HepG2 (cell line): ENCODE data around the gene PGP. TPM values are rescaled to one million over a fixed set of nuclear protein-coding genes. Genes with fewer than 3 reads are reported as not detected.

Source experiments
- AGO2 ChIP-seq: fragments of 200-400 bp; formaldehyde crosslinking; optimal IDR thresholded peaks from 2 replicates; pipeline ENCODE3; 2017; ENCODE audit warnings: mild to moderate bottlenecking, low read depth, low read length, moderate library complexity
- CREB3 ChIP-seq: sonication (generic); formaldehyde crosslinking; IDR thresholded peaks from 2 replicates; pipeline ENCODE4 v1.5.0; 2020; ENCODE audit warnings: missing genetic modification reagents
- CREM ChIP-seq, 2 experiments: sonication (generic) in 1 of 2; formaldehyde crosslinking in 1 of 2; IDR thresholded peaks; 2 replicates each; pipeline versions ENCODE4 v1.4.0 to v1.6.1; 2016 to 2020; ENCODE audit warnings: antibody characterized with exemption in 1 of 2, mild to moderate bottlenecking in 1 of 2, missing genetic modification reagents in 1 of 2
- FOXP4 ChIP-seq: sonication (generic); formaldehyde crosslinking; IDR thresholded peaks from 2 replicates; pipeline ENCODE4 v1.4.0; 2020; ENCODE audit warnings: missing genetic modification reagents
- HDAC2 ChIP-seq: sonication (generic); formaldehyde crosslinking; IDR thresholded peaks from 2 replicates; pipeline ENCODE4 v1.4.0; 2020; ENCODE audit warnings: missing genetic modification reagents
- MAF1 ChIP-seq: sonication (generic); formaldehyde crosslinking; IDR thresholded peaks from 2 replicates; pipeline ENCODE4 v1.5.0; 2020; ENCODE audit warnings: missing genetic modification reagents, borderline replicate concordance
- RFXANK ChIP-seq: IDR thresholded peaks from 2 replicates; pipeline ENCODE4 v1.6.1; 2016
- ZBTB4 ChIP-seq: sonication (generic); formaldehyde crosslinking; IDR thresholded peaks from 2 replicates; pipeline ENCODE4 v1.4.0; 2020; ENCODE audit warnings: missing genetic modification reagents, mild to moderate bottlenecking, borderline replicate concordance
- ZNF367 ChIP-seq: sonication (generic); formaldehyde crosslinking; IDR thresholded peaks from 2 replicates; pipeline ENCODE4 v1.4.0; 2020; ENCODE audit warnings: missing genetic modification reagents, borderline replicate concordance
- ZNF556 ChIP-seq: sonication (generic); formaldehyde crosslinking; IDR thresholded peaks from 2 replicates; pipeline ENCODE4 v1.4.0; 2020; ENCODE audit warnings: mild to moderate bottlenecking, missing genetic modification reagents, borderline replicate concordance
- polyA plus RNA-seq, 8 experiments: library from polyadenylated mRNA; depleted of rRNA in 3 of 8; stranded (reverse) in 7 of 8; unstranded in 1 of 8; fragments of >200 nt; fragmentation: Illumina TruSeq in 4 of 8; extraction: Trizol in 4 of 8; gene quantifications; 2 replicates each; pipeline versions ENCODE4 v1.2.1 to v1.2.3, GENCODE V29; 2011 to 2016; ENCODE audit warnings: low read depth in 4 of 8, missing spikeins in 1 of 8, mixed read lengths in 1 of 8; ENCODE audit not compliant: insufficient read depth in 1 of 8
- total RNA-seq, 5 experiments: library from RNA; depleted of rRNA; stranded (reverse); fragments of >200 nt; fragmentation: Illumina TruSeq; extraction: Trizol; gene quantifications; 2 replicates each; pipeline ENCODE4 v1.2.3, GENCODE V29; 2016; ENCODE audit warnings: low read depth in 1 of 5
- TF ChIP-seq, protein P1 (sequence below): IDR thresholded peaks from 2 replicates; pipeline ENCODE4 v1.4.0; 2020; ENCODE audit warnings: mild to moderate bottlenecking, missing genetic modification reagents
- TF ChIP-seq, protein P2 (sequence below): sonication (generic); formaldehyde crosslinking; conservative IDR thresholded peaks from 2 replicates; pipeline ENCODE4 v1.8.0; 2022; ENCODE audit warnings: mild to moderate bottlenecking, moderate library complexity, missing genetic modification reagents

Gene PGP
- total and polyA plus RNA-seq, 2 of the 13 experiments (the other 11 are each of a cell fraction or from before 2014, with no cell fraction given), result 7.3 to 18.3 TPM

DNA sequence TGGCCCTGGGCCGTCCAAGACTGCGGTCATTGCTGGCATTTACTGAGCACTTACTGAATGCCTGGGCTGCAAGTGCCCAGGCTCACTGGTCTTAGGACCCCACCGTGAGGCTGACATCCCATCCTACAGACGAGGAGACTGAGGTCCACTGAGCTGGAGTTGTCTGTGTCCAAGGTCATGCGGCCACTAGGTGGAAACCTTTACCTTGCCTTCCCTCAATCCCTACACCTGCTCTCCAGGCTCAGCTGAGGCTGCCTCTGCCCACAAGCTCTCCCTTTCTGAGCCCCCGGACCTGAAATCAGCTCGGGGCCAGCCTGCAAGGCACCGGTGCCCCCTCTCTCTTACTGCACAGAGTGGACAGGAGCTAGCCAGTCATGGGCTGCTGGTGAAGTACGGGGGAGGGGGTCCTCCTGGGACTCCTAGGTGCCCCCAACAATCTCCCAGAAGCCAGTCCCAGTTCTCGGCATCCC lies 19.8 kb downstream of the PGP start (continued):
- TF ChIP-seq, protein P1, sequence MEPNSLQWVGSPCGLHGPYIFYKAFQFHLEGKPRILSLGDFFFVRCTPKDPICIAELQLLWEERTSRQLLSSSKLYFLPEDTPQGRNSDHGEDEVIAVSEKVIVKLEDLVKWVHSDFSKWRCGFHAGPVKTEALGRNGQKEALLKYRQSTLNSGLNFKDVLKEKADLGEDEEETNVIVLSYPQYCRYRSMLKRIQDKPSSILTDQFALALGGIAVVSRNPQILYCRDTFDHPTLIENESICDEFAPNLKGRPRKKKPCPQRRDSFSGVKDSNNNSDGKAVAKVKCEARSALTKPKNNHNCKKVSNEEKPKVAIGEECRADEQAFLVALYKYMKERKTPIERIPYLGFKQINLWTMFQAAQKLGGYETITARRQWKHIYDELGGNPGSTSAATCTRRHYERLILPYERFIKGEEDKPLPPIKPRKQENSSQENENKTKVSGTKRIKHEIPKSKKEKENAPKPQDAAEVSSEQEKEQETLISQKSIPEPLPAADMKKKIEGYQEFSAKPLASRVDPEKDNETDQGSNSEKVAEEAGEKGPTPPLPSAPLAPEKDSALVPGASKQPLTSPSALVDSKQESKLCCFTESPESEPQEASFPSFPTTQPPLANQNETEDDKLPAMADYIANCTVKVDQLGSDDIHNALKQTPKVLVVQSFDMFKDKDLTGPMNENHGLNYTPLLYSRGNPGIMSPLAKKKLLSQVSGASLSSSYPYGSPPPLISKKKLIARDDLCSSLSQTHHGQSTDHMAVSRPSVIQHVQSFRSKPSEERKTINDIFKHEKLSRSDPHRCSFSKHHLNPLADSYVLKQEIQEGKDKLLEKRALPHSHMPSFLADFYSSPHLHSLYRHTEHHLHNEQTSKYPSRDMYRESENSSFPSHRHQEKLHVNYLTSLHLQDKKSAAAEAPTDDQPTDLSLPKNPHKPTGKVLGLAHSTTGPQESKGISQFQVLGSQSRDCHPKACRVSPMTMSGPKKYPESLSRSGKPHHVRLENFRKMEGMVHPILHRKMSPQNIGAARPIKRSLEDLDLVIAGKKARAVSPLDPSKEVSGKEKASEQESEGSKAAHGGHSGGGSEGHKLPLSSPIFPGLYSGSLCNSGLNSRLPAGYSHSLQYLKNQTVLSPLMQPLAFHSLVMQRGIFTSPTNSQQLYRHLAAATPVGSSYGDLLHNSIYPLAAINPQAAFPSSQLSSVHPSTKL, result no peak
- TF ChIP-seq ZNF367 (CRISPR knock-in tag) (no peak), CREB3 (CRISPR knock-in tag) (no peak), MAF1 (CRISPR knock-in tag) (no peak), FOXP4 (no peak), AGO2 (no peak), ZBTB4 (CRISPR knock-in tag) (no peak), CREM (IDR thresholded peaks at IDR 0.05) (no peak), CREM (CRISPR knock-in tag; IDR thresholded peaks at IDR 0.05) (no peak), RFXANK (CRISPR knock-in tag) (no peak), HDAC2 (CRISPR knock-in tag) (peak; percentile 24; the same call in 1 of the 2 replicates), ZNF556 (no peak)
- TF ChIP-seq, protein P2, sequence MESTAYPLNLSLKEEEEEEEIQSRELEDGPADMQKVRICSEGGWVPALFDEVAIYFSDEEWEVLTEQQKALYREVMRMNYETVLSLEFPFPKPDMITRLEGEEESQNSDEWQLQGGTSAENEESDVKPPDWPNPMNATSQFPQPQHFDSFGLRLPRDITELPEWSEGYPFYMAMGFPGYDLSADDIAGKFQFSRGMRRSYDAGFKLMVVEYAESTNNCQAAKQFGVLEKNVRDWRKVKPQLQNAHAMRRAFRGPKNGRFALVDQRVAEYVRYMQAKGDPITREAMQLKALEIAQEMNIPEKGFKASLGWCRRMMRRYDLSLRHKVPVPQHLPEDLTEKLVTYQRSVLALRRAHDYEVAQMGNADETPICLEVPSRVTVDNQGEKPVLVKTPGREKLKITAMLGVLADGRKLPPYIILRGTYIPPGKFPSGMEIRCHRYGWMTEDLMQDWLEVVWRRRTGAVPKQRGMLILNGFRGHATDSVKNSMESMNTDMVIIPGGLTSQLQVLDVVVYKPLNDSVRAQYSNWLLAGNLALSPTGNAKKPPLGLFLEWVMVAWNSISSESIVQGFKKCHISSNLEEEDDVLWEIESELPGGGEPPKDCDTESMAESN, result no peak
